ENCODE results near the gene DDX10.

The DDX10 gene

DNA sequence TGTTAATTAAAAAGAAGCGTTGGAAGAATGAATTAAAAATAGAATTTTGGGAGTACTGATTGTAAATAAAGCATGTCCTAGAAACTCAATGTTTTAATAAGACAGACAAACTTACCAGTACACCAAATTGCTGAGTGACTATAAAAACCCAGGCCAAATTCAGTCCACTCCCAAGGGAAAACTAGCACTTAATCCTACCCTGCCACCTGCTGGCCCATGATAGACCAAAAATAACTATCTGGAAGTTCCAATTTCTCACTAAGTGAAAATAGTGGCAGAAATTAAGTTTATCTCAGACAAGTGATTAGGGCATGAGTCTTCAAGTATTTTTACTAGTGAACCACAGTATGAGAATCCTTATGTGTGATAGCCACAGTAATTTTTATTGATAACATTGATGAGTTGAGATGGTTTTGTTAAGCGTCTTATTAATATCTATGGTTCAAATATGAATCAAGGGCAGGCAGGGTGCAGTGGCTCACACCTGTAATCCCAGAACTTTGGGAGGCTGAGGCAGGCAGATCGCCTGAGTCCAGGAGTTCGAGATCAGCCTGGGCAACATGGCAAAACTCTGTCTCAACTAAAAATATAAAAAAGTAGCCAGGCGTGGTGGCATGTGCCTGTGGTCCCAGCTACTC lies 9.8 kb upstream of the DDX10 start:
- peak; percentile 71 for DNase-seq (ENCODE audit: low spot score)

- no peak for DNase-seq (ENCODE audit: low spot score)
Observed at GRCh38 chr11:108662700-108663099, 2.2 kb upstream of the DDX10 start.

GRCh38 chr11:108663154-108663877 lies 1.6 kb upstream of the DDX10 start:
- no peak for DNase-seq (ENCODE audit: low spot score)

GRCh38 chr11:108666373-108666772 lies 1.5 kb downstream of the DDX10 start:
- no peak for DNase-seq (ENCODE audit: low spot score)

- no peak for DNase-seq (ENCODE audit: low spot score)
Observed at GRCh38 chr11:108669286-108669685, 4.4 kb downstream of the DDX10 start.

GRCh38 chr11:108669711-108670110 lies 4.8 kb downstream of the DDX10 start:
- DNase-seq (ENCODE audit: low spot score), result no peak

- no peak for DNase-seq (ENCODE audit: low spot score)
Observed at GRCh38 chr11:108670451-108670850, 5.6 kb downstream of the DDX10 start.

GRCh38 chr11:108672113-108672512 lies 7.2 kb downstream of the DDX10 start:
- DNase-seq (ENCODE audit: low spot score), result no peak

DNA sequence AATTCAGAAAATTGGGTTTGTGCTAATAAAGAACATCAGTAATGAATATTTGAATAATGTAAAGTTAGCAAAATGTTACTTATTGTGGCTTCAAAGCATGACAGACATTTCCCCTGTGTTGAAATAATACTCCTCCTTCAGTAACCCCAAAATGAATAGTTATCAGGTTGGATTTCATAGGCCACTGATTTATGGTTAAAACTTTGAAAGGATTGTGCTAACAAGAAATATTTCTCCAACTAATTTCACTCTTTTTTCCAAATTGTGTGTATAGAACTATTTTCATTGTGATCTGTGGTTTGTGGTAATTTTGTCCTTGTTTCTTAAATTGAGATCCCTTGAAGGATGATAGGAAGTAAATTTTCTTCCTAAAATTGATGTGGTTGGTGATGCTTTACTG lies 7.9 kb downstream of the DDX10 start:
- no peak for DNase-seq (ENCODE audit: low spot score)

- DNase-seq (ENCODE audit: low spot score), result no peak
Observed at GRCh38 chr11:108679045-108679444, 14.2 kb downstream of the DDX10 start.

GRCh38 chr11:108680271-108680670 lies 15.4 kb downstream of the DDX10 start:
- DNase-seq (ENCODE audit: low spot score), result no peak

DNA sequence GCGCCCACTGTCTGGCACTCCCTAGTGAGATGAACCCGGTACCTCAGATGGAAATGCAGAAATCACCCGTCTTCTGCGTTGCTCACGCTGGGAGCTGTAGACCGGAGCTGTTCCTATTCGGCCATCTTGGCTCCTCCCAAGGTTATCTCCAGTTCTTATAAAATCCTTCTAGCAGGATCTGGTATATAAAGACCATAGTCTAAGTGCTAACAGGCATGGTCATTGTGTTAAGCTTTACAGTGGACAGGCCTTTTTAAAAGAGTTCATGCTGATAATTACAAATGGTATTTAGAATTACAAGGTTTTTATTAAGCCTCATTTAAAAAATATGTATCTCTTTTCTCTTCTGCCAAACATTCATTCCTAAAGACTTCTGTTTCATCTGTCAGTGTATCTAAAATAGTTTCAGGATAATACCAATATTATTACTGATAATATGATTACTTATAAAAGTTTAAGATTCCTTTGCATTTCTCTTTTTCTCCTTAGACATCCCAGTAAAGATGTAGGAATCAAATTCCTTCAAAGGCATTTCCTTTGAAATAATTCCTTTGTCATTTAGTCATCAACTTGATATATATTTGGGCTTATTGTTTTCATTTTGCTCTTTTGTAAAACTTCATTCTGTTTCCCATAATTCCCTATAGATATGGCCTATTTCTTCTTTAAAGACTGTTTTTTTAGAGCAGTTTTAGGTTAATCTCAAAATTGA lies 20.7 kb downstream of the DDX10 start:
- no peak for DNase-seq (ENCODE audit: low spot score)

DNA sequence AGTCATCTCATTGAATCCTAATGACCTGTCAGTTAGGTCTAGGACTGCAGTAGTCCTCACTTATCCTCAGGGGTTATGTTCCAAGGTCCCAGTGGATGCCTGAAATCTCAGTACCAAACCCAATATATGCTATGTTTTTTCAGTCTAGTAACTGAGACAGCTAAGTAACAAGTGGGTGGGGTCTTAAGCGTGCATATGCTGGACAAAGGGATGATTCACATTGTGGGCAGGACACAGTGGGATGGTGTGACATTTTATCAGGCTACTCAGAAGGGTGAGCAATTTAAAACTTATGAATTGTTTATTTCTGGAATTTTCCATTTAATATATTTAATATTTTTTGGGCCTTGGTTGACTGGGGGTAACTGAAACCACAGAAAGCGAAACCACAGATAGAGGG lies 29.0 kb downstream of the DDX10 start:
- peak; percentile 7 for DNase-seq (ENCODE audit: low spot score)

- DNase-seq (ENCODE audit: low spot score), result no peak
Observed at GRCh38 chr11:108694846-108695245, 30.0 kb downstream of the DDX10 start.

- DNase-seq (ENCODE audit: low spot score), result peak; percentile 62
Observed at GRCh38 chr11:108697872-108698473, 33.1 kb downstream of the DDX10 start.

DNA sequence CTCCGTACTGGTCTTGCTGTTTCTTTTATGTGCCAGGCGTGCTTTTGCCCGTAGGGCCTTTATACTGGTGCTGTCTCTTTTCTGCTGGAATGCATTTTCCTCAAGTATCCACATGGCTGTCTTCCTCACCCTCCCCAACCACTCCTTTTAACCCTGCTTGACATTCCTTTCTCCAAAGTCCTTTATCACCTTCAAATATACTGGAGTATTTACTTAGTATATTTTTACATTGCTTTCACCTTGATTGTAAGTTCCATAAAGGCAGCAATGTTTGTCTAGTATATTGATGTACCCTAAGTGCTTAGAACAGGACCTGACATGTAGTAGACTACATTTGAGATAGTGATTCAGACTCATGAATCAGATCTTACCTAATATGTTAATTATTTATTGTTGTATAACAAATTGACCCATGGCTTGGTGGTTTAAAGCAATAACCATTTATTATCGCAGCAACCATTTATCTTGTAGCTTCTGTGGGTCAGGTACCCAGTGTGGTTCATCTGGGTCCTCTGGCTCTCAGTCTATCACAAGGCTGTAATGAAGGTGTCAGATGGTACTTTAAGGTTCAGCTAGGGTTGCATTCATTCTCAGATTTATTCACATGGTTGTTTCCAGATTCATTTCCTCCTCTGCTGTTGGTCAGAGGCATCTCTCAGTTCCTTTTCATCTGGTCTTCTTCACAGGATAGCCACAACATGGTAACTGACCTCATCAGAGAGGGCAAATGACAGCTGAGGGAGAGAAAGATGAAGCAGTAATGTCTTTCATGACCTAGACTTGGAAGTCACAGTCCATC lies 34.2 kb downstream of the DDX10 start:
- no peak for DNase-seq (ENCODE audit: low spot score)

GRCh38 chr11:108703916-108704315 lies 39.0 kb downstream of the DDX10 start:
- no peak for DNase-seq (ENCODE audit: low spot score)

DNA sequence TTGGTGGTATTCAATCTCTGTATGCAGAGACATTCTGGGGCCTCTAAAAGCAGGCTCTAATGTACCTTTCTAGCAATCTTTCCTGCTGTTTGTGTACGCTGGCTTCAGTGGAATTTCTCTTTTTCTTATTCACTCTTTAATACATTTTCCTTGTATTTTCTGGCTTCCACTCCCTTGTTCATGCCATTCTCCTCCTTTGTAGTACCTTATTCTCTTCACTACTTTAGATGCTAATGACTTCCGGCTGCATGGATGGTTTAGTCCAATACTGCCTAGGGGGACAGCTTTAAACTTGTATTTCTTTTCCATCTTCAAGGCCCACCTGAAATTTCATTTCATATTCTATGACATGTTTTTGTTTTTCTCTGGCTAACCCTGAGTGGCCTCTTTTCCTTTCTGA lies 40.2 kb downstream of the DDX10 start:
- DNase-seq (ENCODE audit: low spot score), result no peak

DNA sequence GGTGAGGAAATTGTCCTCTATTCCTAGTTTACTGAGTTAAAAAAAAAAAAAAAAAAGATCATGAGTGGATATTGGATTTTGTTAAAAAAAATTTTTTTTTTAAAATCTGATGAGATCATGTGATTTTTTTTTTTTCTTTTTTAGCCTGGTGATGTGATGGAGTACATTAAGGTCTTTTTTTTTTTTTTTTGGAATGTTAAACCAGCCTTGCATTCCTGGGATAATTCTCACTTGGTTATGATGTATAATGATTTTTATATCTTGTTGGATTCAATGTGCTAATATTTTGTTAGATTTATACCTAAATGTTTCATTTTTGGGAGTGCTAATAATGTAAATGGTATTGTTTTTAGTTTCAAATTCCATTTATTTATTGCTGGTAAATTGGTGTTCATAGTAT lies 43.3 kb downstream of the DDX10 start:
- DNase-seq (ENCODE audit: low spot score), result no peak

GRCh38 chr11:108709741-108710140 lies 44.9 kb downstream of the DDX10 start:
- DNase-seq (ENCODE audit: low spot score), result no peak

GRCh38 chr11:108713076-108713790 lies 48.4 kb downstream of the DDX10 start:
- DNase-seq (ENCODE audit: low spot score), result no peak
